H1 (cell line): ENCODE measurements around the gene MIPEP. TPM values are rescaled to one million over a fixed set of nuclear protein-coding genes. Genes with fewer than 3 reads are reported as not detected.

ENCODE experiments used
- CTCF ChIA-PET: fragments of 300-600 bp; sonication (Branson Sonifier 250); formaldehyde crosslinking; loops from one replicate; lab custom pipeline; 2021; ENCODE audit not compliant: partially characterized antibody; lab: Charles Lee
- POLR2A ChIA-PET: fragments of 300-600 bp; sonication (Branson Sonifier 250); formaldehyde crosslinking; loops from one replicate; lab custom pipeline; 2021; ENCODE audit warnings: inconsistent platforms; ENCODE audit not compliant: partially characterized antibody; lab: Charles Lee
- DNase-seq, 2 experiments: peaks; one replicate each; pipeline versions ENCODE4 v3.0.0 to v3.0.0-alpha.2; 2010 to 2022; ENCODE audit warnings: low spot score in 2 of 2, low read depth in 1 of 2, mixed read lengths in 1 of 2
- FAIRE-seq: peaks from 2 replicates; lab custom pipeline; 2011; peaks lifted over from hg19 to GRCh38; lab: Jason Lieb, UNC
- H2AFZ ChIP-seq: 2 replicates; pipeline ENCODE4 v1.8.1; 2012; ENCODE audit warnings: low read length, inconsistent platforms
- H2AK5ac ChIP-seq: 2 replicates; pipeline ENCODE4 v1.6.1; 2013; ENCODE audit warnings: low read depth, low read length
- H2BK120ac ChIP-seq: replicated peaks from 2 replicates; pipeline ENCODE3; 2013; ENCODE audit warnings: low read depth, low read length, inconsistent platforms
- H2BK12ac ChIP-seq: 2 replicates; pipeline ENCODE4 v1.6.1; 2013; ENCODE audit warnings: low read depth, low read length
- H2BK15ac ChIP-seq: 2 replicates; pipeline ENCODE4 v1.6.1; 2013; ENCODE audit warnings: low read length
- H2BK20ac ChIP-seq: 2 replicates; pipeline ENCODE4 v1.6.1; 2013; ENCODE audit warnings: low read length
- H2BK5ac ChIP-seq: 2 replicates; pipeline ENCODE4 v1.6.1; 2013; ENCODE audit warnings: low read depth, low read length
- H3K14ac ChIP-seq: 2 replicates; pipeline ENCODE4 v1.6.1; 2013; ENCODE audit warnings: inconsistent platforms; ENCODE audit not compliant: insufficient read length
- H3K18ac ChIP-seq: 2 replicates; pipeline ENCODE4 v1.6.1; 2013; ENCODE audit warnings: low read length; ENCODE audit errors: extremely low read depth
- H3K23ac ChIP-seq: 2 replicates; pipeline ENCODE4 v1.6.1; 2013; ENCODE audit warnings: inconsistent platforms; ENCODE audit not compliant: insufficient read length
- H3K23me2 ChIP-seq: 2 replicates; pipeline ENCODE4 v1.6.1; 2013; ENCODE audit warnings: low read depth, low read length
- H3K27ac ChIP-seq: 2 replicates; pipeline ENCODE4 v1.6.1; 2011; ENCODE audit warnings: low read depth, low read length, inconsistent platforms
- H3K27me3 ChIP-seq, 4 experiments: replicated peaks in 1 of 4; 1 replicate in 1 of 4; 2 replicates in 3 of 4; pipeline versions ENCODE4 v1.6.1 to v1.8.1; 2011 to 2013; ENCODE audit warnings: low read length in 3 of 4, mild to moderate bottlenecking in 3 of 4, inconsistent platforms in 2 of 4, mixed read lengths in 2 of 4, moderate library complexity in 1 of 4; ENCODE audit not compliant: control insufficient read depth in 3 of 4, insufficient read depth in 3 of 4; ENCODE audit errors: extremely low read depth in 1 of 4
- H3K36me3 ChIP-seq, 4 experiments: 2 replicates each; pipeline versions ENCODE4 v1.6.1 to v1.8.1; 2011 to 2013; ENCODE audit warnings: mild to moderate bottlenecking in 4 of 4, low read length in 3 of 4, moderate library complexity in 2 of 4, control low read depth in 1 of 4, inconsistent platforms in 1 of 4; ENCODE audit not compliant: insufficient read depth in 4 of 4, control insufficient read depth in 2 of 4
- H3K4ac ChIP-seq: replicated peaks from 2 replicates; pipeline ENCODE3; 2013; ENCODE audit warnings: low read length, low read depth, mixed read lengths, inconsistent platforms; ENCODE audit not compliant: insufficient read length
- H3K4me1 ChIP-seq, 4 experiments: replicated peaks in 1 of 4; 1 replicate in 1 of 4; 2 replicates in 3 of 4; pipeline versions ENCODE4 v1.6.1 to v1.8.1; 2011 to 2013; ENCODE audit warnings: low read length in 3 of 4, inconsistent platforms in 2 of 4, mixed read lengths in 1 of 4; ENCODE audit not compliant: insufficient read depth in 4 of 4, control insufficient read depth in 3 of 4
- H3K4me2 ChIP-seq, 2 experiments: 2 replicates each; pipeline versions ENCODE4 v1.6.1 to v1.8.1; 2011 to 2013; ENCODE audit warnings: low read depth in 2 of 2, low read length in 2 of 2, control low read depth in 1 of 2, inconsistent platforms in 1 of 2, mild to moderate bottlenecking in 1 of 2; ENCODE audit not compliant: insufficient read depth in 1 of 2
- H3K4me3 ChIP-seq, 4 experiments: fragments of 200-600, 300-600 bp in 1 of 4; sonication (generic), shearing (Covaris generic), sonication (Bioruptor Twin) in 1 of 4; 2 replicates each; pipeline versions ENCODE4 v1.5.1 to v1.8.1; 2011 to 2016; ENCODE audit warnings: low read length in 4 of 4, low read depth in 3 of 4, control low read depth in 2 of 4, inconsistent platforms in 2 of 4, mild to moderate bottlenecking in 2 of 4, mixed read lengths in 1 of 4, moderate library complexity in 1 of 4; ENCODE audit not compliant: insufficient read depth in 2 of 4; ENCODE audit errors: extremely low read depth in 1 of 4
- H3K56ac ChIP-seq: replicated peaks from 2 replicates; pipeline ENCODE3; 2013; ENCODE audit warnings: low read depth, mild to moderate bottlenecking, mixed read lengths, low read length, inconsistent platforms; ENCODE audit not compliant: insufficient read length
- H3K79me1 ChIP-seq: 2 replicates; pipeline ENCODE4 v1.6.1; 2013; ENCODE audit warnings: low read depth, low read length, control low read depth
- H3K79me2 ChIP-seq, 2 experiments: 2 replicates each; pipeline versions ENCODE4 v1.6.1 to v1.8.1; 2012 to 2013; ENCODE audit warnings: low read length in 2 of 2, mild to moderate bottlenecking in 2 of 2, inconsistent platforms in 1 of 2; ENCODE audit not compliant: insufficient read depth in 2 of 2, control insufficient read depth in 1 of 2
- H3K9ac ChIP-seq, 4 experiments: replicated peaks in 1 of 4; 1 replicate in 1 of 4; 2 replicates in 3 of 4; pipeline versions ENCODE4 v1.6.1 to v1.8.1; 2011 to 2013; ENCODE audit warnings: low read depth in 3 of 4, low read length in 3 of 4, control low read depth in 2 of 4, mild to moderate bottlenecking in 2 of 4, moderate library complexity in 2 of 4, inconsistent platforms in 1 of 4; ENCODE audit errors: extremely low read depth in 1 of 4
- H3K9me3 ChIP-seq, 2 experiments: 2 replicates each; pipeline versions ENCODE4 v1.6.1 to v1.8.1; 2012 to 2013; ENCODE audit warnings: mild to moderate bottlenecking in 2 of 2, moderate library complexity in 2 of 2, control low read depth in 1 of 2, inconsistent platforms in 1 of 2, low read depth in 1 of 2, low read length in 1 of 2, mixed read lengths in 1 of 2; ENCODE audit not compliant: insufficient read depth in 2 of 2
- H4K20me1 ChIP-seq, 2 experiments: replicated peaks in 1 of 2; 2 replicates each; pipeline versions ENCODE3 to v1.8.1; 2011 to 2013; ENCODE audit warnings: inconsistent platforms in 2 of 2, low read length in 2 of 2, mild to moderate bottlenecking in 1 of 2; ENCODE audit not compliant: insufficient read depth in 2 of 2, control insufficient read depth in 1 of 2
- H4K5ac ChIP-seq: 2 replicates; pipeline ENCODE4 v1.6.1; 2013; ENCODE audit warnings: low read length, low read depth, mixed read lengths, inconsistent platforms; ENCODE audit not compliant: insufficient read length
- H4K8ac ChIP-seq: 2 replicates; pipeline ENCODE4 v1.8.0; 2013; ENCODE audit warnings: mild to moderate bottlenecking, moderate library complexity, low read length, inconsistent platforms; ENCODE audit not compliant: insufficient read depth; ENCODE audit errors: extremely low read depth
- H4K91ac ChIP-seq: replicated peaks from 2 replicates; pipeline ENCODE3; 2013; ENCODE audit warnings: low read length, mixed read lengths, inconsistent platforms; ENCODE audit not compliant: insufficient read length
- ASH2L ChIP-seq: fragments of 200-600, 300-600 bp; sonication (generic); IDR thresholded peaks from one replicate; pipeline ENCODE4 v1.7.1; 2017; ENCODE audit warnings: low read length
- BACH1 ChIP-seq: IDR thresholded peaks from 2 replicates; pipeline ENCODE4 v1.6.1; 2012; ENCODE audit warnings: low read length, improper control_type of control experiment
- CBX8 ChIP-seq: fragments of 300-800, 300-1000 bp; sonication (generic); IDR thresholded peaks from 2 replicates; pipeline ENCODE4 v1.7.1; 2016; ENCODE audit warnings: low read depth, low read length, borderline replicate concordance
- CEBPB ChIP-seq: IDR thresholded peaks from 2 replicates; pipeline ENCODE4 v1.6.1; 2012; ENCODE audit warnings: low read depth, low read length
- EP300 ChIP-seq, 2 experiments: IDR thresholded peaks; 1 replicate in 1 of 2; 2 replicates in 1 of 2; pipeline ENCODE4 v1.6.1; 2011 to 2012; ENCODE audit warnings: low read depth in 2 of 2, low read length in 2 of 2, mild to moderate bottlenecking in 2 of 2, borderline replicate concordance in 1 of 2, inconsistent platforms in 1 of 2, moderate library complexity in 1 of 2
- EZH2 ChIP-seq: fragments of 200-600 bp; sonication (generic); IDR thresholded peaks from 2 replicates; pipeline ENCODE4 v1.7.1; 2012; ENCODE audit warnings: low read depth, mild to moderate bottlenecking, moderate library complexity, low read length, inconsistent platforms; ENCODE audit not compliant: severe bottlenecking
- MAX ChIP-seq: IDR thresholded peaks from 2 replicates; pipeline ENCODE4 v1.6.1; 2012; ENCODE audit warnings: inconsistent platforms
- RAD21 ChIP-seq, 2 experiments: IDR thresholded peaks in 1 of 2; conservative IDR thresholded peaks in 1 of 2; 2 replicates each; pipeline ENCODE4 v1.6.1; 2011; ENCODE audit warnings: low read depth in 2 of 2, low read length in 2 of 2, improper control_type of control experiment in 1 of 2, inconsistent platforms in 1 of 2, mild to moderate bottlenecking in 1 of 2, moderate library complexity in 1 of 2
- SP1 ChIP-seq: IDR thresholded peaks from 2 replicates; pipeline ENCODE4 v1.6.1; 2011; ENCODE audit warnings: low read depth, low read length
- SP4 ChIP-seq: IDR thresholded peaks from 2 replicates; pipeline ENCODE4 v1.6.1; 2012; ENCODE audit warnings: low read length, inconsistent platforms
- TBP ChIP-seq: IDR thresholded peaks from 2 replicates; pipeline ENCODE4 v1.6.1; 2011; ENCODE audit warnings: low read depth, low read length, improper control_type of control experiment
- ZNF274 ChIP-seq: IDR thresholded peaks from 2 replicates; pipeline ENCODE4 v1.7.0; 2012; ENCODE audit warnings: low read length, borderline replicate concordance; ENCODE audit errors: extremely low read depth
- WGBS, 2 experiments: shearing (Covaris generic) in 1 of 2; methylation state at CpG; one replicate each; pipeline versions ENCODE4 v1.1.6 to v1.1.7; 2013 to 2015; ENCODE audit warnings: low lambda C conversion rate in 2 of 2, mixed read lengths in 2 of 2, inconsistent platforms in 1 of 2, low coverage in 1 of 2, missing lambda C conversion rate in 1 of 2; ENCODE audit not compliant: insufficient replicate concordance in 2 of 2, insufficient coverage in 1 of 2, insufficient read length in 1 of 2; ENCODE audit errors: extremely low coverage in 1 of 2, missing lambda C conversion rate in 1 of 2; 5-methylcytosine and 5-hydroxymethylcytosine counted together
- polyA plus RNA-seq, 7 experiments: library from polyadenylated mRNA; depleted of rRNA in 3 of 7; stranded (reverse) in 5 of 7; unstranded in 2 of 7; fragments of >200 nt in 5 of 7; fragments of 200-250 nt in 2 of 7; gene quantifications; 1 replicate in 5 of 7; 2 replicates in 1 of 7; 4 replicates in 1 of 7; pipeline versions ENCODE4 v1.2.1 to v1.2.3, GENCODE V29; 2011 to 2013; ENCODE audit warnings: missing spikeins in 2 of 7, mixed read lengths in 2 of 7
- total RNA-seq: library from RNA; stranded (reverse); fragmentation: NEBNext Ultra II Directional; extraction: Animal tissue kit (Norgen Biotek cat#: 25700); gene quantifications from 2 replicates; pipeline ENCODE4 v1.2.1, GENCODE V29; 2021

Gene MIPEP
- total and polyA plus RNA-seq, 2 of the 8 experiments (the other 6 are each of a cell fraction or from before 2014, with no cell fraction given) = 24.0 to 24.2 TPM

GRCh38 chr13:23921451-23921888 lies 32.3 kb upstream of the MIPEP start:
- Histone ChIP-seq H4K20me1 (no peaks in the 10 kb centered on the region), H3K14ac (no peak overlapping the region), H3K9me3 (no peaks in the 10 kb centered on the region), H3K4me2 (peak overlapping the region in 1 of 2 experiments; percentile 24; a peak in 1 of 4 replicates), H3K4me3 (peak overlapping the region in 1 of 4 experiments; percentile 38; a peak in 1 of 8 replicates), H2AFZ (no peak overlapping the region), H2BK5ac (no peak overlapping the region), H3K79me1 (no peaks in the 10 kb centered on the region), H3K79me2 (no peaks in the 10 kb centered on the region), H3K23me2 (no peaks in the 10 kb centered on the region), H3K36me3 (no peaks in the 10 kb centered on the region), H3K56ac (no peak overlapping the region), H4K8ac (no peak overlapping the region), H2BK120ac (no peak overlapping the region), H3K27me3 (no peaks in the 10 kb centered on the region), H4K5ac (no peak overlapping the region), H2BK15ac (no peak overlapping the region), H2AK5ac (no peak overlapping the region), H3K23ac (no peak overlapping the region), H3K4me1 (peaks cover 0 to 6% (median 4%) of the 10 kb centered on the region in 4 experiments; a peak in 3 of 7 replicates), H3K4ac (no peak overlapping the region), H3K27ac (no peak overlapping the region), H2BK20ac (no peak overlapping the region), H3K9ac (no peak overlapping the region), H2BK12ac (no peak overlapping the region), H4K91ac (no peak overlapping the region), H3K18ac (no peak overlapping the region)
- POLR2A ChIA-PET = interaction anchor here (0.7 kb wide), 1 partner anchor 307 kb away, joined by 3 read pairs; no protein-coding TSS in a partner anchor
- 18% methylated on average over 2 of the region's 2 CpGs; no CpG with 5 or more reads in 1 of the 2 experiments for WGBS, 2 experiments
- peak; percentile 85 for FAIRE-seq
- DNase-seq = peak in 1 of 2 experiments; percentile 54
- CTCF ChIA-PET = interaction anchor here (0.6 to 4.9 kb wide), 16 partner anchors 9 to 389 kb away, joined by 3 to 37 read pairs (median 3); no protein-coding TSS in a partner anchor
- TF ChIP-seq RAD21 (IDR thresholded peaks at IDR 0.05 in 1 of 2, conservative IDR thresholded peaks at IDR 0.05 in 1 of 2; ENCODE audit: low read depth in 2 of 2, low read length in 2 of 2) (peak; percentile 85 to 88), ZNF274 (no peak), CEBPB (peak; percentile 62), MAX (peak; percentile 32; the same call in 1 of the 2 replicates), BACH1 (no peak), EP300 (IDR thresholded peaks at IDR 0.05; ENCODE audit: borderline replicate concordance in 1 of 2, low read depth in 2 of 2, low read length in 2 of 2) (no peak; a peak in 1 of 3 replicates), CBX8 (no peak), EZH2 (no peak), ASH2L (peak; percentile 55), TBP (peak; percentile 63), SP1 (peak; percentile 42; the same call in 1 of the 2 replicates), SP4 (no peak)
